GM23338 (cell line): ENCODE measurements around the gene AAMDC. TPM values are rescaled to one million over a fixed set of nuclear protein-coding genes. Genes with fewer than 3 reads are reported as not detected.

Experiments used
- ATAC-seq: fragments of 200-7000 bp; cut with Tn5 transposase; 3 replicates; pipeline ENCODE4 v1.9.1; 2020
- DNase-seq: peaks from one replicate; pipeline ENCODE4 v3.0.0-alpha.2; 2015; ENCODE audit warnings: low spot score
- H2AFZ ChIP-seq: fragments of 200-600 bp; sonication (generic); 2 replicates; pipeline ENCODE4 v1.8.0; 2016; ENCODE audit warnings: antibody characterized with exemption, mild to moderate bottlenecking, moderate library complexity
- H3F3A ChIP-seq: fragments of 200-600 bp; sonication (generic); replicated peaks from 2 replicates; pipeline ENCODE4 v1.8.0; 2017; ENCODE audit warnings: antibody characterized with exemption, mixed run types, low read depth
- H3K27ac ChIP-seq: fragments of 200-600 bp; sonication (generic); 2 replicates; pipeline ENCODE4 v1.6.1; 2016; ENCODE audit warnings: low read depth
- H3K27me3 ChIP-seq: fragments of 200-600 bp; sonication (generic); 2 replicates; pipeline ENCODE4 v1.8.0; 2016; ENCODE audit warnings: mild to moderate bottlenecking, mixed run types, moderate library complexity; ENCODE audit not compliant: insufficient read depth
- H3K36me3 ChIP-seq: fragments of 200-600 bp; sonication (generic); 2 replicates; pipeline ENCODE4 v1.8.0; 2016; ENCODE audit warnings: mild to moderate bottlenecking; ENCODE audit not compliant: insufficient read depth
- H3K4me1 ChIP-seq: fragments of 200-600 bp; sonication (generic); 2 replicates; pipeline ENCODE4 v1.8.0; 2016; ENCODE audit warnings: mild to moderate bottlenecking, moderate library complexity; ENCODE audit not compliant: insufficient read depth
- H3K4me2 ChIP-seq: fragments of 200-600 bp; sonication (generic); 2 replicates; pipeline ENCODE4 v1.7.1; 2017; ENCODE audit warnings: mixed run types
- H3K4me3 ChIP-seq: fragments of 200-600 bp; sonication (generic); 2 replicates; pipeline ENCODE4 v1.6.1; 2016; ENCODE audit warnings: mixed run types
- H3K79me2 ChIP-seq: fragments of 200-600 bp; sonication (generic); replicated peaks from 2 replicates; pipeline ENCODE4 v1.8.0; 2017; ENCODE audit warnings: mild to moderate bottlenecking; ENCODE audit not compliant: insufficient read depth
- H3K9me2 ChIP-seq: fragments of 200-600 bp; sonication (generic); 2 replicates; pipeline ENCODE4 v1.8.0; 2017; ENCODE audit not compliant: insufficient read depth
- H4K20me1 ChIP-seq: fragments of 200-600 bp; sonication (generic); replicated peaks from 2 replicates; pipeline ENCODE4 v1.8.0; 2017; ENCODE audit warnings: mild to moderate bottlenecking; ENCODE audit not compliant: insufficient read depth
- H3K27ac Mint-ChIP-seq: 2 replicates; pipeline ENCODE4 v1.8.0; 2020; ENCODE audit warnings: inconsistent platforms, mild to moderate bottlenecking, moderate library complexity, mixed read lengths
- H3K27me3 Mint-ChIP-seq: 3 replicates; pipeline ENCODE4 v1.8.0; 2022; ENCODE audit warnings: low read depth, mild to moderate bottlenecking, moderate library complexity, mixed read lengths, inconsistent platforms; ENCODE audit not compliant: insufficient read depth, poor library complexity
- H3K36me3 Mint-ChIP-seq: 3 replicates; pipeline ENCODE4 v1.8.0; 2021; ENCODE audit warnings: low read depth, mild to moderate bottlenecking, inconsistent platforms, moderate library complexity, mixed read lengths
- H3K4me1 Mint-ChIP-seq: 3 replicates; pipeline ENCODE4 v1.8.0; 2020; ENCODE audit warnings: mild to moderate bottlenecking, inconsistent platforms, mixed read lengths
- H3K4me3 Mint-ChIP-seq: 3 replicates; pipeline ENCODE4 v1.8.0; 2021; ENCODE audit warnings: moderate library complexity, mild to moderate bottlenecking, inconsistent platforms, mixed read lengths
- H3K9me3 Mint-ChIP-seq: 3 replicates; pipeline ENCODE4 v1.8.0; 2020; ENCODE audit warnings: moderate library complexity, mild to moderate bottlenecking, inconsistent platforms, mixed read lengths
- CREB1 ChIP-seq: fragments of 250-450 bp; sonication (Bioruptor Pico); IDR thresholded peaks from 2 replicates; pipeline ENCODE4 v1.5.0; 2020; ENCODE audit warnings: low read depth, mild to moderate bottlenecking, moderate library complexity
- CTCF ChIP-seq, 2 experiments: fragments of 200-600 bp in 1 of 2; sonication (generic) in 1 of 2; conservative IDR thresholded peaks; 2 replicates each; pipeline versions ENCODE4 v1.5.1 to v1.6.1; 2016 to 2017; ENCODE audit warnings: antibody characterized with exemption in 2 of 2, low read depth in 2 of 2, mild to moderate bottlenecking in 2 of 2, moderate library complexity in 1 of 2
- JUNB ChIP-seq: IDR thresholded peaks from one replicate; pipeline ENCODE4 v1.6.1; 2016; ENCODE audit warnings: antibody characterized with exemption; ENCODE audit not compliant: unreplicated experiment
- NANOG ChIP-seq: IDR thresholded peaks from 2 replicates; pipeline ENCODE4 v1.6.1; 2016; ENCODE audit warnings: antibody characterized with exemption, borderline replicate concordance
- POLR2AphosphoS5 ChIP-seq: IDR thresholded peaks from 2 replicates; pipeline ENCODE4 v1.6.1; 2016; ENCODE audit warnings: antibody characterized with exemption, low read depth
- ZNF114 ChIP-seq: fragments of 250-450 bp; sonication (Bioruptor Pico); IDR thresholded peaks from 2 replicates; pipeline ENCODE4 v1.5.0; 2020; ENCODE audit warnings: mild to moderate bottlenecking, moderate library complexity
- ZNF331 ChIP-seq: fragments of 250-450 bp; sonication (Bioruptor Pico); IDR thresholded peaks from 2 replicates; pipeline ENCODE4 v1.5.0; 2020; ENCODE audit warnings: low read depth, mild to moderate bottlenecking, moderate library complexity
- ZNF462 ChIP-seq: fragments of 250-450 bp; sonication (Bioruptor Pico); IDR thresholded peaks from 2 replicates; pipeline ENCODE4 v1.5.0; 2020; ENCODE audit warnings: mild to moderate bottlenecking, moderate library complexity
- polyA plus RNA-seq: library from polyadenylated mRNA; unstranded; fragments of >200 nt; fragmentation: Nextera tagmentation; extraction: Ambion mirVana; gene quantifications from 2 replicates; pipeline ENCODE4 v1.2.1, GENCODE V29; 2016
- total RNA-seq: library from RNA; depleted of rRNA; stranded (reverse); fragments of >200 nt; shearing (Covaris generic); gene quantifications from 2 replicates; pipeline ENCODE4 v1.2.3, GENCODE V29; 2014
- TF ChIP-seq, protein P1 (sequence below): IDR thresholded peaks from one replicate; pipeline ENCODE4 v1.6.1; 2018; ENCODE audit warnings: antibody characterized with exemption; ENCODE audit not compliant: unreplicated experiment

The AAMDC gene
- total and polyA plus RNA-seq, 2 experiments from 2014 or later: 5.3 to 50.2 TPM

DNA sequence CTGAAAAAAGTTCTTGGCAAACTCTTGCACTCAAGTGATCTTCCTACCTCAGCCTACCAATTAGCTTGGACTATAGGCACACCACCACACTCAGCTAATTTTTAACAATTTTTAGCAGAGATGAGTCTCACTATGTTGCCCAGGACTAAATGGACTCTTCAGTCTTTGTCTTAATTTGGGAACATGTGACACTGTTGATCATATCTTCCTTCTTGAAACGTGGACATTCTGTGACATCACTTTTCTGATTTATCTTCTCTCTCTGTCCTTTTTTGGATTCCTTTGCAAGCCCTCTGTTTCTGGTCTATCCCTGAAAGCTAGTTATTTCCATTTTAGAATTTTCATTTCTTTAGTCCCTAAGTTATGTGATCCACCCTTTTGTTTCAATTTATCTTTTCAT, 42.4 kb upstream of the AAMDC start (continued):
- TF ChIP-seq CTCF (conservative IDR thresholded peaks at IDR 0.05; ENCODE audit: low read depth in 2 of 2) (no peak), CREB1 (no peak), NANOG (no peak), POLR2AphosphoS5 (no peak), JUNB (no peak)

GRCh38 chr11:77779935-77780334, 41.0 kb upstream of the AAMDC start:
- Histone ChIP-seq H3K4me2 (no peak overlapping the region), H3K4me1 (peaks cover 14% of the 10 kb centered on the region), H3K79me2 (peaks cover 97% of the 10 kb centered on the region), H3K4me3 (no peak overlapping the region), H3F3A (0 out of 2 replicates have a peak, but pooled peaks cover 2% of the 10 kb centered on the region), H3K27ac (no peak overlapping the region), H3K36me3 (no peaks in the 10 kb centered on the region), H2AFZ (no peak overlapping the region), H4K20me1 (peaks cover 22% of the 10 kb centered on the region; the same call in 1 of the 2 replicates), H3K27me3 (no peaks in the 10 kb centered on the region), H3K9me2 (no peaks in the 10 kb centered on the region)
- H3K36me3 Mint-ChIP-seq: peaks cover 12% of the 10 kb centered on the region; the same call in 2 of the 3 replicates
- H3K27me3 Mint-ChIP-seq: peaks cover 5% of the 10 kb centered on the region
- TF ChIP-seq, protein P1, sequence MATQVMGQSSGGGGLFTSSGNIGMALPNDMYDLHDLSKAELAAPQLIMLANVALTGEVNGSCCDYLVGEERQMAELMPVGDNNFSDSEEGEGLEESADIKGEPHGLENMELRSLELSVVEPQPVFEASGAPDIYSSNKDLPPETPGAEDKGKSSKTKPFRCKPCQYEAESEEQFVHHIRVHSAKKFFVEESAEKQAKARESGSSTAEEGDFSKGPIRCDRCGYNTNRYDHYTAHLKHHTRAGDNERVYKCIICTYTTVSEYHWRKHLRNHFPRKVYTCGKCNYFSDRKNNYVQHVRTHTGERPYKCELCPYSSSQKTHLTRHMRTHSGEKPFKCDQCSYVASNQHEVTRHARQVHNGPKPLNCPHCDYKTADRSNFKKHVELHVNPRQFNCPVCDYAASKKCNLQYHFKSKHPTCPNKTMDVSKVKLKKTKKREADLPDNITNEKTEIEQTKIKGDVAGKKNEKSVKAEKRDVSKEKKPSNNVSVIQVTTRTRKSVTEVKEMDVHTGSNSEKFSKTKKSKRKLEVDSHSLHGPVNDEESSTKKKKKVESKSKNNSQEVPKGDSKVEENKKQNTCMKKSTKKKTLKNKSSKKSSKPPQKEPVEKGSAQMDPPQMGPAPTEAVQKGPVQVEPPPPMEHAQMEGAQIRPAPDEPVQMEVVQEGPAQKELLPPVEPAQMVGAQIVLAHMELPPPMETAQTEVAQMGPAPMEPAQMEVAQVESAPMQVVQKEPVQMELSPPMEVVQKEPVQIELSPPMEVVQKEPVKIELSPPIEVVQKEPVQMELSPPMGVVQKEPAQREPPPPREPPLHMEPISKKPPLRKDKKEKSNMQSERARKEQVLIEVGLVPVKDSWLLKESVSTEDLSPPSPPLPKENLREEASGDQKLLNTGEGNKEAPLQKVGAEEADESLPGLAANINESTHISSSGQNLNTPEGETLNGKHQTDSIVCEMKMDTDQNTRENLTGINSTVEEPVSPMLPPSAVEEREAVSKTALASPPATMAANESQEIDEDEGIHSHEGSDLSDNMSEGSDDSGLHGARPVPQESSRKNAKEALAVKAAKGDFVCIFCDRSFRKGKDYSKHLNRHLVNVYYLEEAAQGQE: peak; percentile 92
- TF ChIP-seq NANOG: no peak
- DNase-seq: peak; percentile 75
- no peak overlapping the region for H3K4me3 Mint-ChIP-seq
- no peaks in the 10 kb centered on the region for H3K9me3 Mint-ChIP-seq
- peak; percentile 78 for ATAC-seq
- no peak overlapping the region for H3K27ac Mint-ChIP-seq
- H3K4me1 Mint-ChIP-seq: peaks cover 13% of the 10 kb centered on the region

GRCh38 chr11:77783025-77783424, 37.9 kb upstream of the AAMDC start:
- Histone ChIP-seq H3K36me3 (no peaks in the 10 kb centered on the region), H3K27me3 (no peaks in the 10 kb centered on the region), H2AFZ (no peak overlapping the region), H4K20me1 (peaks cover 32% of the 10 kb centered on the region), H3K79me2 (peaks cover 98% of the 10 kb centered on the region), H3K4me1 (peaks cover 23% of the 10 kb centered on the region), H3K4me3 (no peak overlapping the region), H3K9me2 (no peaks in the 10 kb centered on the region), H3F3A (no peaks in the 10 kb centered on the region), H3K4me2 (no peak overlapping the region), H3K27ac (no peak overlapping the region)
- H3K27me3 Mint-ChIP-seq: peaks cover 7% of the 10 kb centered on the region
- no peak for DNase-seq
- H3K4me1 Mint-ChIP-seq: peaks cover 18% of the 10 kb centered on the region
- no peak overlapping the region for H3K27ac Mint-ChIP-seq
- H3K36me3 Mint-ChIP-seq: peaks cover 12% of the 10 kb centered on the region; the same call in 2 of the 3 replicates
- H3K4me3 Mint-ChIP-seq: no peak overlapping the region
- ATAC-seq: no peak
- H3K9me3 Mint-ChIP-seq: no peaks in the 10 kb centered on the region
- TF ChIP-seq ZNF331 (no peak), POLR2AphosphoS5 (no peak), ZNF462 (CRISPR knock-in tag) (no peak), ZNF114 (no peak)
